Measurements from ENCODE around the gene TUBB4A. TPM values are rescaled to one million over a fixed set of nuclear protein-coding genes. Genes with fewer than 3 reads are reported as not detected.

The TUBB4A gene
- total and polyA plus RNA-seq, 2 of the 8 experiments (the other 6 are each of a cell fraction or from before 2014, with no cell fraction given), result 16.8 to 30.4 TPM

DNA sequence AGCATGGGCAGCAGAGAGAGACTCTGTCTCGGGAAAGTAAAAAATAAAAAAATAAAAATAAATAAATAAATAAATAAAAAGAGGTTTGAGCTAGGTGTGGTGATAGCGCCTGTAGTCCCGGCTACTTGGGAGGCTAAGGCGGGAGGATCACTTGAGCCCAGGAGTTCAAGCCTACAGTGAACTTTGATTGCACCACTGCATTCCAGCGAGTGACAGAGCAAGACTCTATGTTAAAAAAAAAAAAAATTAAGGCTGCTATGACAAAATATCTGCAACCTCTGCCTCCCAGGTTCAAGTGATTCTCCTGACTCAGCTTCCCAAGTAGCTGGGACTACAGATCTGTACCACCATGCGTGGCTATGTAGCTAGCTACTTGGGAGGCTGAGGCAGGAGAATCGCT is 17.3 kb downstream of the TUBB4A start:
- 0 out of 2 replicates have a peak, but pooled peaks cover 2% of the 10 kb centered on the region for H3K23me2 ChIP-seq (ENCODE audit: low read depth, low read length)
- FAIRE-seq (no peak), DNase-seq (ENCODE audit: low read depth in 1 of 2, low spot score in 2 of 2) (no peak)
- no peaks in the 10 kb centered on the region for H3K9me3 ChIP-seq (ENCODE audit: insufficient read depth in 2 of 2, low read depth in 1 of 2, low read length in 1 of 2)
- no peak overlapping the region for H3K4me3 ChIP-seq (ENCODE audit: extremely low read depth in 1 of 4, insufficient read depth in 2 of 4, low read depth in 3 of 4, low read length in 4 of 4)
- no peak for TF ChIP-seq RAD21 (IDR thresholded peaks at IDR 0.05 in 1 of 2, conservative IDR thresholded peaks at IDR 0.05 in 1 of 2; ENCODE audit: low read depth in 2 of 2, low read length in 2 of 2)
- TF ChIP-seq CEBPB (IDR thresholded peaks at IDR 0.05; ENCODE audit: low read depth, low read length), result no peak
- no peak for TF ChIP-seq GTF2F1 (IDR thresholded peaks at IDR 0.05; ENCODE audit: borderline replicate concordance, low read depth, low read length)
- TF ChIP-seq SIX5 (IDR thresholded peaks at IDR 0.05; ENCODE audit: low read depth, low read length), result no peak
- TF ChIP-seq KDM1A (IDR thresholded peaks at IDR 0.05; ENCODE audit: borderline replicate concordance, low read length), result no peak
- TF ChIP-seq SIN3A (conservative IDR thresholded peaks at IDR 0.05 in 1 of 2, IDR thresholded peaks at IDR 0.05 in 1 of 2; ENCODE audit: low read depth in 1 of 2, low read length in 2 of 2), result no peak
- TF ChIP-seq POLR2A (IDR thresholded peaks at IDR 0.05; ENCODE audit: control extremely low read depth in 1 of 2, low read depth in 2 of 2, low read length in 2 of 2), result no peak
- TF ChIP-seq CTBP2 (IDR thresholded peaks at IDR 0.05; ENCODE audit: borderline replicate concordance, insufficient read depth, insufficient read length, low read length), result no peak
- no peak for TF ChIP-seq EZH2 (IDR thresholded peaks at IDR 0.05; ENCODE audit: low read depth, low read length, severe bottlenecking)
- no peak for TF ChIP-seq TCF12 (IDR thresholded peaks at IDR 0.05; ENCODE audit: low read depth, low read length)
- no peak for TF ChIP-seq TAF1 (IDR thresholded peaks at IDR 0.05; ENCODE audit: low read depth, low read length)
- TF ChIP-seq TAF7 (optimal IDR thresholded peaks at IDR 0.05; ENCODE audit: borderline replicate concordance, low read depth, low read length), result no peak
- no peak overlapping the region for H4K8ac ChIP-seq (ENCODE audit: extremely low read depth, insufficient read depth, low read length)
- no peak overlapping the region for H2BK5ac ChIP-seq (ENCODE audit: low read depth, low read length)
- peaks cover 0 to 3% of the 10 kb centered on the region in 2 experiments for H4K20me1 ChIP-seq (replicated peaks in 1 of 2; ENCODE audit: control insufficient read depth in 1 of 2, insufficient read depth in 2 of 2, low read length in 2 of 2)
- no peak overlapping the region for H3K4me2 ChIP-seq (ENCODE audit: insufficient read depth in 1 of 2, low read depth in 2 of 2, low read length in 2 of 2)
- H2AFZ ChIP-seq (ENCODE audit: low read length), result no peak overlapping the region
- WGBS, 2 experiments (ENCODE audit: extremely low coverage in 1 of 2, insufficient coverage in 1 of 2, insufficient read length in 1 of 2, insufficient replicate concordance in 2 of 2, low coverage in 1 of 2, low lambda C conversion rate in 2 of 2, missing lambda C conversion rate in 1 of 2), result 95% methylated on average over 7 of the region's 7 CpGs; no CpG with 5 or more reads in 1 of the 2 experiments
- CTCF ChIA-PET (ENCODE audit: partially characterized antibody), result interaction anchor here (0.6 to 1.4 kb wide), 7 partner anchors 12 to 1937 kb away, joined by 3 to 4 read pairs (median 3); no protein-coding TSS in a partner anchor
- H3K4me1 ChIP-seq (replicated peaks in 1 of 4; ENCODE audit: control insufficient read depth in 3 of 4, insufficient read depth in 4 of 4, low read length in 3 of 4), result peaks cover 0 to 7% (median 3%) of the 10 kb centered on the region in 4 experiments; a peak in 5 of 7 replicates
- no peaks in the 10 kb centered on the region for H3K36me3 ChIP-seq (ENCODE audit: control insufficient read depth in 2 of 4, insufficient read depth in 4 of 4, low read length in 3 of 4)
- POLR2A ChIA-PET (ENCODE audit: partially characterized antibody), result interaction anchor here (0.6 to 1.0 kb wide), 2 partner anchors 9 to 10 kb away, joined by 3 to 9 read pairs; no protein-coding TSS in a partner anchor
- no peak overlapping the region for H2BK12ac ChIP-seq (ENCODE audit: low read depth, low read length)
- H2AK5ac ChIP-seq (ENCODE audit: low read depth, low read length), result no peak overlapping the region
- no peaks in the 10 kb centered on the region for H3K79me2 ChIP-seq (ENCODE audit: control insufficient read depth in 1 of 2, insufficient read depth in 2 of 2, low read length in 2 of 2)
- H3K27me3 ChIP-seq (replicated peaks in 1 of 4; ENCODE audit: control insufficient read depth in 3 of 4, extremely low read depth in 1 of 4, insufficient read depth in 3 of 4, low read length in 3 of 4), result peaks cover 0 to 2% (median 0%) of the 10 kb centered on the region in 4 experiments; a peak in 2 of 7 replicates
- H2BK120ac ChIP-seq (replicated peaks; ENCODE audit: low read depth, low read length), result no peak overlapping the region
- no peak overlapping the region for H3K9ac ChIP-seq (replicated peaks in 1 of 4; ENCODE audit: extremely low read depth in 1 of 4, low read depth in 3 of 4, low read length in 3 of 4)
- no peak overlapping the region for H3K4ac ChIP-seq (replicated peaks; ENCODE audit: insufficient read length, low read depth, low read length)
- no peak overlapping the region for H3K18ac ChIP-seq (ENCODE audit: extremely low read depth, low read length)
- H3K56ac ChIP-seq (replicated peaks; ENCODE audit: insufficient read length, low read depth, low read length), result no peak overlapping the region
- no peak overlapping the region for H3K23ac ChIP-seq (ENCODE audit: insufficient read length)
- no peak overlapping the region for H3K27ac ChIP-seq (ENCODE audit: low read depth, low read length)
- H4K91ac ChIP-seq (replicated peaks; ENCODE audit: insufficient read length, low read length), result no peak overlapping the region
- no peaks in the 10 kb centered on the region for H3K79me1 ChIP-seq (ENCODE audit: low read depth, low read length)
- no peak overlapping the region for H2BK20ac ChIP-seq (ENCODE audit: low read length)
- H3K14ac ChIP-seq (ENCODE audit: insufficient read length), result no peak overlapping the region
- no peak overlapping the region for H2BK15ac ChIP-seq (ENCODE audit: low read length)
- no peak overlapping the region for H4K5ac ChIP-seq (ENCODE audit: insufficient read length, low read depth, low read length)

Data from H1 (cell line).